OCI-LY7 (cell line): ENCODE results near the gene BPIFB6.

Experiments
- CTCF ChIP-seq: fragments of 200-600 bp; sonication (generic); conservative IDR thresholded peaks from 2 replicates; pipeline ENCODE4 v1.5.1; 2014; ENCODE audit warnings: mild to moderate bottlenecking, antibody characterized with exemption, low read length, moderate library complexity, mixed read lengths
- EZH2phosphoT487 ChIP-seq: fragments of 200-600 bp; sonication (generic); IDR thresholded peaks from 2 replicates; pipeline ENCODE4 v1.6.1; 2018; ENCODE audit warnings: low read depth, borderline replicate concordance, mild to moderate bottlenecking, mixed run types, antibody characterized with exemption, low read length, moderate library complexity, mixed read lengths

DNA sequence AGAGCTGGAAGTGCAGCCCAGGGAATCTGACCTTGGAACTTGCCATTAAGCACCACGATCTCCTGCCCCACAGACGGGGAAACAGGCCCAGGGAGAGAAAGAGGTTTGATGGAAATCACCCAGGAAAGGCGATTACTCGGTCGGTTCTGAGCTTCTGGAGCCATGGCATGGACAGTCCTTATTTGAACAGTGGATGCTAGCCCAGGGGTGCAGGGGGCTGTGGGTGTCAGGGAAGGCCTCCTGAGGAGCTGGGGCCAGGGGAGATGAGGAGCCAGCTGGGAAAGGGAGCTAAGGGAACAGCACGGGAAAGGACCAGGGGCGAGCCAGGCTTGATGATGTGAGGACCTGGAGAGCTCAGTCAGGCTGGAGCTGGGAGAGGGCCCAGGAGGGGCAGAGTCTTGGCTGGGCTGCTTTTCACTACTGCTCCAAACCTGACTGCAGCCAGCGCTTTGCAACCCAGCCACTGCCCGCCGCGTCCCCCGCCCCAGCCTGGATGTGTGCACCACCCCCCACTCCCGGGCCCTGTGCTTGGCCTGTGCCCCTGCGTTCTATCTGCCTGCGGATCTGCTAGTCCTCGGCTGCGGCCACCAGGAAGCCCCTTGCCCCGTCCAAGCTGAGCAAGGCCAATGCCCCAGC is 45.0 kb upstream of the BPIFB6 start:
- TF ChIP-seq CTCF (no peak), EZH2phosphoT487 (no peak)
